NCI-H2196 (cell line): ENCODE results near the gene R3HDM1.
"Not testable (repeated sequence)": the region's sequence is repeated elsewhere in the genome, so short reads cannot be mapped to it uniquely, and the experiment has no call there.

Source experiments
- DNase-seq: peaks from one replicate; lab custom pipeline; 2025; ENCODE audit not compliant: unreplicated experiment; lab: John Stamatoyannopoulos, UW

The R3HDM1 gene

GRCh38 chr2:135570884-135571283 is 39.6 kb downstream of the R3HDM1 start:
- DNase-seq, result no peak

DNA sequence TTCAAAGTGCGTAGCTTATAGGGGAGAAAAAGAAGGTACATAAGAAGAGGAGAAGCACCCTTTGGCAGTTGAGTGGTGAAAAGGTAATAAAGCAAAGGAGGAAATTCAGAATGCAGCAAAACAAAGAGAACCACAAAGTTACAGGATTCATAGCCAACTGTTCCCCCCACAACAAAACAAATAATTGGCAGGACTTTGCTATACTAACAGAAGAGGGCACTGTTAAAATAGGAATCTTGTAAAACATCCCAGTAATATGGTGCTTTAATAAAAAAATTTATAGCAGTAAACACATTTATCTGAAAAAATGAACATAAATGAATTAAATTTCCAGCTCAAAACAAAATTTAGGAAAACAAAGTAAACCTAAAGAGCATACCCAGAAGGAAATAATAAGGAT is 42.3 kb downstream of the R3HDM1 start:
- DNase-seq, result no peak

- no peak for DNase-seq
Observed at GRCh38 chr2:135581282-135581681, 50.0 kb downstream of the R3HDM1 start.

GRCh38 chr2:135582383-135582782 is 51.1 kb downstream of the R3HDM1 start:
- DNase-seq, result no peak

DNA sequence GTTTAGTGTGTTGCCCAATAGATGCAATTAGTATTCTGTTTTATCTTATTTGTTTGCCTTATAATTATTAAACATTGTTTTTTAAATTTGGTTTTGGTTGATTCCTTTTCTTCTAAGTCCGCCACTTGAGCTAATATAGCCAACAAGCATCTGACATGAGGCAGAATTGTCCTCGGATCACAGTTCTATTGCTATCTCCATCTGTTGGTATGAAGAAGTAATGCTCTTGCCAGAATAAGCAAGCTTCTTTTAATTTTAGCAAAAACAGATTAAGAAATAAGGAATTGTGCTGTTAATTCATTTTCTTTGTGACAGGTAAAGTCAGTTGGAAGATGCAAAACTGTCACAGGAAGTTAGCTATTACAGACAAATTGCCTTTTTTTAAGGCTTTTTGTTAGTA is 54.3 kb downstream of the R3HDM1 start:
- no peak for DNase-seq

GRCh38 chr2:135586148-135586547 is 54.9 kb downstream of the R3HDM1 start:
- no peak for DNase-seq

DNA sequence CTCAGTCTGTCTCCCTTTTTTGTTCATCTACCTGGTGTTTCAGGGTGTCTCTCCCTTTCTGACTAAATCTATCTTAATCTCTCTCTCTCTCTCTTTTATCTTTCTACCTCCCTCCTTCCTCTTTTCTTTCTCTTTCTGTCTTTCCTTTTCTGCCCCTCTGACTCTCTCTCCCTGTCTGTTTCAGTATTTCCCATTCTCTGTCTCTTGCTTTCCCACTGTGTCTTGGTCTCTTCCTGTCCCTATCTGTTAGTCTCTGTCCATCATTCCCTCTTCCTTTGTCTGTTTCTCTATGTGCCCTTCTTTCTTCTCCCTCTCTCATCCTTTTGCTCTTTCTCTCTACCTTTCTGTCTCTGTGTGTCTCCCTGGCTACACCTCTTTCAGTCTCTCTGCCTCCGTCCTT is 56.7 kb downstream of the R3HDM1 start:
- no peak for DNase-seq

GRCh38 chr2:135590619-135591260 is 59.5 kb downstream of the R3HDM1 start:
- DNase-seq, result no peak

DNA sequence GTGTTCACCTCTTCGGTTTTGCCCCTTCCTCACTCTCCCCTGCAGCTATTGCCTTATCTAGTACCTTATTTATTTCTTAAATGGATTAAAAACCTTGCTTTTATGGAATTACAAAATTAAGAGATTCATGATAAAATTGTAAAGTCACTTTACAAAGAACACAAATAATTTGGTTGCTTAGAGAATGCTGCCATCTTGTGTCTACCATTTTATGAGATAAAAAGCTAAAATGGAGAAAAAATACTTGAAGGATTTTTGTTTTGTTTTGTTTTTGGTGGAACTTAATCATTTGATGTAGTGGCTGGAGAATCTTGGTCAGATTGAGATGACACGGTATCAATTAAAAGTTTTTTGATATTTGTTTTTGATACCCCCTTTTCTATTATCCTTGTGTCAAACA is 69.6 kb downstream of the R3HDM1 start:
- no peak for DNase-seq

GRCh38 chr2:135603543-135603942 is 72.3 kb downstream of the R3HDM1 start:
- DNase-seq, result no peak

GRCh38 chr2:135607561-135607960 is 76.3 kb downstream of the R3HDM1 start:
- no peak for DNase-seq

DNA sequence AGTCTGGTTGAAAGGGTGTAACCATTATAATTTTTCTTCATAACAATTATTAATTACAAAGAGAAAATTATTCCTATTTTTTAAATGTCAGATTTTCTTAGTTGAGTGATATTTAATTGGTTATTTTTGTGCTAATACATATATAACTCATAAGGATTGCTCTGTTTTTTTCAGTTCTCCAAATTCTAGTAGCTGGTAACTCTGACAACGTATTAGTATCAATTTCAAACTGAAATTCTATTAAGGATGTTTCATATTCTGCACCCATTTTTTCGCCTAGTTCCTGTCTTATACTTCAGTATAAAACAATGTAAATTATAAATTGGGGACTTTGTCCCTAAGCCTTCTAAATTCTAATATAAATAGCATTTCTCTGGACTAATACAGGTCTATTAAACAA is 81.0 kb downstream of the R3HDM1 start:
- DNase-seq, result no peak

DNA sequence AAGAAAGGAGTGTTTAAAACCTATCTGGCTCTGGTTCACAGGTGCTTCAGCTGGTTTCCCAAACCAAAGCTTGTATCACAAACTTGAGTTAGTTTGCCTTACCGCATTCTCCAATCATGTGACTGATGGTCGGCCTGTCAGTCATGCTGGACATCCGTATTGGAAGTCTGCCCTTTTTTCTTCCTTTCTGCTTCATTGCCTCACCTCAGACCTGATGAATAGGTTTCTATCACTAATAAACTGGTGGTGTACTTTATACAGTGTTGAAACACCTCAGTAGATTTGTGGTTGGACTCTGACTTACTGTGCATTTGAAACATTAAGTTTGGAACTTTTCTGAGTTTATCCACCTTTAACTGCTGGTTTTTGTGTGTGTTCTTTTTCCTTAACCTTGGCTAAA is 84.1 kb downstream of the R3HDM1 start:
- DNase-seq, result no peak

- DNase-seq, result no peak
Observed at GRCh38 chr2:135617501-135618015, 86.3 kb downstream of the R3HDM1 start.

DNA sequence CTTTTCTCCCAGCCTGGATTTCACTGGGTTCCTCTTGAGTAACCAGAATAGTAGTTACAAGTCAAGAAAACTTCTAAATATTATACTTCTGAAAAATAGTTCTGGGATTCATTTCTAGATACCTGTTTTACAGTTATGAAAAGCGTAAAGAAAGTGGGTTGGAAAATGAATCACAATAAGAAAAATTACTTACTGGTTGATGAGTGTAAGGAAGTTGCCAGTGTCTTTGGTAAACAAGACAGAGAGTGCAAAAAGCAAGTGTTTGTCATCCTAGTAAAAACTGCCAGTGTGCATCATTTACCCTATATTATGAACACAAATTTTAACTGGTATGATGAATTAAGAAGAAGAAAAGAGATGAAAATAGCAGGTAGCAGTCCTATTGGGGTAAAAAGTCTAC is 88.9 kb downstream of the R3HDM1 start:
- DNase-seq, result no peak

DNA sequence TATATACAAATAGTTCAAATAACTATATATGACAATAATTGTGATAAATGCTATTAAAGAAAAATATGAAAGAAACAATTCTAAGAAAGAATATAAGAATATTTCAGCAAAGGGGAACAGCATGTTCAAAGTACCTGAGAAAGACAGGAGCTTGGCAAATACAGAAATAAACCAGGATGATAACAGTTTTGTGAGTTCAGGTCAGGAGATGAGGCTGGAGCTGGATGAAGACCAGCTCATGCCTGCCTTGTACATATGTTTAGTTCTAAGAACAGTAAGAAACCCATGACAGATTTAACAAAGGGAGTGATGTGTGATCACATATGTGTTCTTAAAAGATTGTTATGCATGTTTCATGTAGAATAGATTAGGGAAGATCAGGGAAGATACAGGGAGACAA is 98.2 kb downstream of the R3HDM1 start:
- no peak for DNase-seq

DNA sequence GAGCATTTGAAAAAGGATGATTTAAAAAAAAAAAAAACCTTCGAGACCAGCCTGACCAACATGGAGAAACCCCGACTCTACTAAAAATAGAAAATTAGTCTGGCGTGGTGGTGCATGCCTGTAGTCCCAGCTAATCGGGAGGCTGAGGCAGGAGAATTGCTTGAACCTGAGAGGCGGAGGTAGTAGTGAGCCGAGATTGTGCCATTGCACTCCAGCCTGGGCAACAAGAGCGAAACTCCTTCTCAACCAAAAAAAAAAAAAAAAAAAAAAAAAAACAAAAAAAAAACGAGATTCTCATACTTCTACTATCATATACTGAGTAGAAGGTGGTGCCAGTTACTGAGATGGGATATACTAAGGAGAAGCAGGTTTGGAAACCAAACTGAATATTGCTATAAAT is 98.8 kb downstream of the R3HDM1 start:
- DNase-seq, result not testable (repeated sequence)

DNA sequence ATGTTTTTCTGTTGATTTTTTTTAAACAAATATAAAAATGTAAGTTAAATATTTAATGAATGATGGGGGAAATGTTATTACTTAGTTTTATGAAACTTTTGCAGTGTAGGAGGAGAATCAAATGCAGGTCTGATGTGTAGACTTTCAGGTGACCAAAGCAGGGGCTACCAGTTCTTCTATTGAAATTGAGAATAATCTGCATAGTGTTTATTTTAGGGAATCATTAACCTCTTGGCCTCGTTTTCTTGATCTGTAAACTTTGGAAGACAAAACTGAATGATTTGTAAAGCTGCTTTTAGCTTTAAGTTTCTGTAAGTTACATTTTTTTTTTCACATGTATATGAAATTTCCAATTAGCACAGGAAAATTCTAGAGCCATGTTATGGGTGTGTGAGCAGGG is 99.2 kb downstream of the R3HDM1 start:
- DNase-seq, result no peak

DNA sequence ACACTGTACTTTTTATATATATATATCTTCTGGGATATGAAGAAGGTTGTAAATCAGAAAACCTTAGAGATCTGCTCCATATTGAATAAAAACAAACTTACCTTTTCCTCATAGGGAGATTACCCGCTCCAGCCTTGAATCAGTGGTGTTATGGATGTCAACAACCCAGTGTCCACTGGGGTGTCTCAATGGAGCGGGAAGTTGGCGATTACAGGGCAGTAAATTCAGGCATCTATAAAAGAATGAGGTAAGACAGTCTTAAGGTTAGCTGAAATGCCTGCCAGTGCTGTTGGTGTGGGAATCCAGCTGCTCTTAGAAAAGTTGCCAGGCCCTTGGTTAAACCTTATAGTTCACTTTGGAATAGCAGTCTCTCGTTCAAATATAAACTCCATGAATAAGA is 102.3 kb downstream of the R3HDM1 start:
- no peak for DNase-seq

GRCh38 chr2:135635212-135635835 is 104.0 kb downstream of the R3HDM1 start:
- DNase-seq, result no peak

- no peak for DNase-seq
Observed at GRCh38 chr2:135636982-135637381, 105.7 kb downstream of the R3HDM1 start.

GRCh38 chr2:135637456-135638087 is 106.3 kb downstream of the R3HDM1 start:
- no peak for DNase-seq
